Right ventricle myocardium inferior (tissue), 1 donor: ENCODE measurements around the gene ADM. TPM values are rescaled to one million over a fixed set of nuclear protein-coding genes. Genes with fewer than 3 reads are reported as not detected.
"Not testable (repeated sequence)": the region's sequence is repeated elsewhere in the genome, so short reads cannot be mapped to it uniquely, and the experiment has no call there.

Experiments
- ATAC-seq: fragments of 200-7000 bp; cut with Tn5 transposase; one replicate; pipeline ENCODE4 v1.9.1; 2020; ENCODE audit warnings: mild to moderate bottlenecking, moderate library complexity
- DNase-seq: peaks from one replicate; pipeline ENCODE4 v3.0.0; 2021; ENCODE audit errors: missing footprints
- intact Hi-C: fragments of 100-400 bp; cut with DNase I; formaldehyde crosslinking; loops from one replicate; pipeline ENCODE4 v1.11.0; 2022
- long read RNA-seq: library from polyadenylated mRNA; unstranded; transcript quantifications from one replicate; pipeline ENCODE4 v2.0.0, GENCODE V29; 2021
- total RNA-seq: library from RNA; stranded (reverse); fragmentation: NEBNext Ultra II Directional; extraction: Animal tissue kit (Norgen Biotek cat#: 25700); gene quantifications from one replicate; pipeline ENCODE4 v1.2.1, GENCODE V29; 2021
- donor health status: DM: no; HTN: yes; CAD: no; lungs with severe emphysema.

The ADM gene
- 14.1 TPM for total RNA-seq
- long read RNA-seq, transcript ADM-201 (4 exons, 1,885 nt): major isoform, 5 of 5 reads
- long read RNA-seq, partial matches to known transcripts: 0 of 5 reads
- long read RNA-seq, other reads (novel, unspliced or antisense): 0 of 5 reads

GRCh38 chr11:10304495-10305261 lies at the start of gene ADM:
TSS of gene ADM (plus strand) at chr11:10305073. CDS start at chr11:10305701, 628 bp downstream.
- intact Hi-C loops: loop anchor here (2.0 to 5.0 kb wide), 6 partner anchors 96 to 732 kb away; partner anchors contain the start of gene WEE1
- peak; percentile 73 for ATAC-seq

GRCh38 chr11:10255388-10256125 lies 49.3 kb upstream of the ADM start:
- ATAC-seq: no peak
- no peak for DNase-seq
- intact Hi-C loops: no loop called here

More at GRCh38 chr11:10304495-10305261, at the start of gene ADM:
- DNase-seq: peak; percentile 95

- no peak for DNase-seq
- ATAC-seq: no peak
- intact Hi-C loops: no loop called here
These were observed 47.4 kb upstream of the ADM start for GRCh38 chr11:10257478-10257877.

GRCh38 chr11:10261821-10262220 lies 43.1 kb upstream of the ADM start:
- ATAC-seq: no peak
- intact Hi-C loops: no loop called here
- DNase-seq: no peak

GRCh38 chr11:10263929-10264328 lies 40.9 kb upstream of the ADM start:
- ATAC-seq (no peak), DNase-seq (no peak)
- intact Hi-C loops: no loop called here

- ATAC-seq, DNase-seq, intact Hi-C loops: not testable (repeated sequence)
These were observed 40.2 kb upstream of the ADM start for GRCh38 chr11:10264716-10265115.

- intact Hi-C loops: no loop called here
- no peak for DNase-seq
These were observed 38.9 kb upstream of the ADM start for GRCh38 chr11:10265936-10266335.

GRCh38 chr11:10267821-10268220 lies 37.1 kb upstream of the ADM start:
- DNase-seq: no peak
- no peak for ATAC-seq
- intact Hi-C loops: no loop called here

More at GRCh38 chr11:10265936-10266335, 38.9 kb upstream of the ADM start:
- no peak for ATAC-seq

GRCh38 chr11:10268746-10269488 lies 36.0 kb upstream of the ADM start:
- DNase-seq (no peak), ATAC-seq (no peak)
- intact Hi-C loops: no loop called here

- intact Hi-C loops: no loop called here
- no peak for ATAC-seq
- DNase-seq: no peak
These were observed 32.7 kb upstream of the ADM start for GRCh38 chr11:10272132-10272531.

GRCh38 chr11:10273738-10274137 lies 31.1 kb upstream of the ADM start:
- no peak for DNase-seq
- intact Hi-C loops: no loop called here
- ATAC-seq: no peak

- ATAC-seq: no peak
- no peak for DNase-seq
- intact Hi-C loops: no loop called here
These were observed 30.1 kb upstream of the ADM start for GRCh38 chr11:10274726-10275125.

- intact Hi-C loops: no loop called here
- DNase-seq: no peak
- ATAC-seq: no peak
These were observed 29.2 kb upstream of the ADM start for GRCh38 chr11:10275714-10276113.

- DNase-seq (no peak), ATAC-seq (no peak)
- intact Hi-C loops: no loop called here
These were observed 22.8 kb upstream of the ADM start for GRCh38 chr11:10282117-10282516.

- no peak for ATAC-seq
- intact Hi-C loops: no loop called here
- DNase-seq: no peak
These were observed 20.9 kb upstream of the ADM start for GRCh38 chr11:10283991-10284390.

GRCh38 chr11:10285148-10285802 lies 19.6 kb upstream of the ADM start:
- intact Hi-C loops: no loop called here
- ATAC-seq (no peak), DNase-seq (no peak)

- intact Hi-C loops: no loop called here
- no peak for ATAC-seq
- no peak for DNase-seq
These were observed 17.7 kb upstream of the ADM start for GRCh38 chr11:10287140-10287539.

GRCh38 chr11:10287766-10288715 lies 16.8 kb upstream of the ADM start:
- ATAC-seq (no peak), DNase-seq (peak; percentile 58)
- intact Hi-C loops: no loop called here
